MV-4-11 (cell line): ENCODE data around the gene SAP30L.

Experiments used
- DNase-seq: peaks from one replicate; lab custom pipeline; 2025; lab: John Stamatoyannopoulos, UW

The SAP30L gene, protein sequence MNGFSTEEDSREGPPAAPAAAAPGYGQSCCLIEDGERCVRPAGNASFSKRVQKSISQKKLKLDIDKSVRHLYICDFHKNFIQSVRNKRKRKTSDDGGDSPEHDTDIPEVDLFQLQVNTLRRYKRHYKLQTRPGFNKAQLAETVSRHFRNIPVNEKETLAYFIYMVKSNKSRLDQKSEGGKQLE

DNA sequence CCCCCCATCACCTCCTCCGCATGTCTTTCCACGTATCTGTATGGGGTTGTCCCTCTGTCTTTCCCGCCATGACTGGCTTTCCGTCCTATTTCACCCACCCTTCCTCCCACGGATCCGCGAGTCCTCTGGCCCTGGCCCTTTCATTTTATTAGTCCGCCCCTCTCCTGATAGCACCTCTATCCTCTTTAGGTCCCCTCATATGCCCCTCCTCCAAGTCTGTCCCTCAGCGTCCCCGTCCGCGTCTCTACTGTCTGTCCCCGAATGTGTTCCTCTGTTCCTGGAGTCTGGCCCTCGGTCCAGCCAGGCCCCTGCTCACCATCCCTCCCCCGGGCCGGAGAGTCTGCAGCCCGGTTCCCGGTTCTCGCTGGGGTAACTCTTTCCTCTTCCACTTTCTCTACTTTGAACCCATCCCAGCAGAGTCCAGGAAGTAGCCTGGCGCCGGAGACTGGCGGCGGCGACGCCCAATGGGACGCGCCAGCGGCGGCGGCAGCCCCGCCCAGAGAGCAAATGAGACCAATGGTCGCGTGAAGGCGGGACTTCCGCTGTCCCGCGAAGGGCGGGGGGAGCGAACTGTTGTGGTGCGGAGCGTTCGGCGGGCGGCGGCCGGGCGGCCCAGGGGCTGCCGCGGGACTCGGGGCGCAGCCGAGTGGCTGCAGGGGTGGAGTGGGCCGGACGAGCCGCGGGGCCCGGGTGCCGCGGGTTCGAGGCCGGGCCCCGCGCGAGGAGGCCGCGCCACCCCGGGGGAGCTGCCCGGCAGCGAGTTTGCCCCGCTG lies at the start of gene SAP30L:
Gene SAP30L, plus strand, starts transcription at position 576 of the 773 bp plus-strand sequence. CDS start 608 bp downstream, outside the sequence.
- peak; percentile 92 for DNase-seq

DNA sequence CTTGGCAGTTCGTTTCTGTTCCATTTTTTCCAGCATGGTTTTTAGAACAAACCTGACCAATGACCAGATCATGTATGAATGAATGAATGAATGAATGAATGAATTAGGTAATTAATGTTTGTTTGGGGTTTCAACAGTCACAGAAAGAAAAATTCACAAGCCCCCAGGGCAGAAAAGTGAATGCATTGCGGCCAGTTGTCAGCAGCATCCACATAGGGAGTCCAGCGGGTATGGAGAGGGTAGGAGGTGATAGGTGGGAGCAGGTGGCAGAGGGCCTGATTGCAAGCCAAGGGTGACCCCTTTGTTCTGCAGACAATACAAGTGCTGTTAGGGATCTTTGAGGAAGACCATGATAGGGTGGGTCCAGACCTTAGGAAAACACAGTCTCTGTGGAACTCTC lies 49.7 kb upstream of the SAP30L start:
- no peak for DNase-seq

DNA sequence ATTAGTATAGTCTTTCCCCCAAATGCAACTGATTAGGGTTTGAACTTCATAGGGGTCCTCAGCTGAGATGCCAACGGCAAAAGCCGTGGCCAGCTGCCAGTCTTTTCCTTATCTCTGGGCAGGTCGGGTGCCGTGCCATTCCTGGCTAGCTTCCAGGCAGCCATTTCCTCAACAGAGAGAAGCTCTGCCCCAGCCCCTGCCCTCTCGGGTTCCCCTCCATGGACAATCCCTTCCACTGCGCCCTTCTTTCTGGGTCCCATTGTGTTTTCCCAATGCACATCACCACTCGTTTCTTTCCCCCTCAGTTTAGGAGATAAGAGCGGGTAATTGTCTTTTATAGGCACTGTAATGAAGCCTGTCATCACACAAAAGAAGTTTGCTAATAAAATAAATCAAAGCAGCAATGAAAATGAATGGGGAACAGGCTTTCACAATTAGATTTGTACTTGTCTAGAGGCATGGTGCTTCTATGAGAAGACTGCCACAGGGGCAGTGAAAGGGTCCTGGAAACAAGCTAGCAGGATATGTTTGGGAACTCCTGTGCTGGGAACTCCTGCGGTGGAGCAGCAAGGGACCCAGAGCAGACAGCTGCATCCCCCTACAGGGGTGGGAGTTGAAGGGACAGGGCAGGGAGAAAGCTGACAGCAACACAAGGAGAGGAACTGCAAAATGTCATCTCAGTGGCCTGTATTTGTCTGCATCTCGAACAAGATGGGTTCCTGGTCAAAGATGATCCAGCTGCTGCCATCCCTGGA lies 48.0 kb upstream of the SAP30L start:
- DNase-seq = no peak

DNA sequence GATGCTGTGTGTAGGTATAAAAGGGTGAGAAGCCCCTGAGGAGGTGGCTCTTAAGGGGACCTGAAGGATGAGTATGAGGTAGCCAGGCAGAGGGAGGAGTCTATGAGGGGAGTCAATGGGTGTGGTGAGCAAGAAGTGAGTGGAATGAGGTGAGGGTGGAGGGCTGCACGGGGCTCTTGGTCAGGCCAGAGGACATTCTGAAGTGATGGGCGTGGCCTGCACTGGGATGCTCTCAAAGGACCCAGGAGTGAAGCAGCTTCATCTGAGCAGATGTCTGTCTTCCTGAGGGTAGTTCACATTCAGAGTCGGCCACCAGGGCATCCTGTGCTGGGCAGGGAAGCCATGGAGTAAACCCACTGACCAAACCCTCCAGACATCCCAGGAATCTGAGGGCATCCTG lies 45.1 kb upstream of the SAP30L start:
- DNase-seq = no peak

DNA sequence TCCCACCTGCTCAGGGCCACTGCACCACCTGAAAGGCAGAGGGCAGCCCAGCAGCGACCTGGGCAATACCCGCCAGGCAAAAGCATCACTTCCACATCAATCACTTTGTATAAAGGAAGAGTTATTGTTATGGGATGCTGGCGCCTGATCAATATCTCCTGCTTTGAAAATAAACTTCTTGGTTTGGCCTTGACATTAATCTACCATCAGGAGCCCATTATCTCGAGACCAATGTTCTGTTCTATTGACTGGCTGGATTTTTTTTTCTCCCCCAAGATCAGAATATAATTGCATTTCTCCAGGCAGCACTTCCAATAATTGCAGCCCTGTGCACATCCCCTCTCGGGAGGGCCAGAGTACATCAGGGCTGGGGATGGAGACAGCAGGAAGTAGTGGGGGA lies 44.4 kb upstream of the SAP30L start:
- no peak for DNase-seq

DNA sequence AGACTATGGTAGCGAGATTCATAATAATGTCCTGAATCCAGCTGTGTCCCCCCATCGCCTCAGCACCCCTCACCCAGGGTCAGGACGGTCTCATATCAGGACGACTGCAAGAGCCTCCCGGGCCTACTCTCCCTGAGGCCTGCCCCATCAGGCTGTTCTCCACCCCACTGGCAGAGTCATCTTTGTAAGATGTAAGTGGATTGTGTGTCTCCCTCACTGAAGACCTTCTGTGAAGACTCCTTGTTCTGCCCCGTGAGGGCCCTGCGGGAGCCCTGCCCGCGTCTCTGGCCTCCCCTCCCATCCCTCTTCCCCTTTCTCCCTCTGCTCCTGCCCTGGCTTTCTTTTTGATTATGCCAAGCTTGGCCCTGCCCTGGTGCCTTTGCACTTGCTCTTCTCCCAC lies 43.9 kb upstream of the SAP30L start:
- DNase-seq = no peak

DNA sequence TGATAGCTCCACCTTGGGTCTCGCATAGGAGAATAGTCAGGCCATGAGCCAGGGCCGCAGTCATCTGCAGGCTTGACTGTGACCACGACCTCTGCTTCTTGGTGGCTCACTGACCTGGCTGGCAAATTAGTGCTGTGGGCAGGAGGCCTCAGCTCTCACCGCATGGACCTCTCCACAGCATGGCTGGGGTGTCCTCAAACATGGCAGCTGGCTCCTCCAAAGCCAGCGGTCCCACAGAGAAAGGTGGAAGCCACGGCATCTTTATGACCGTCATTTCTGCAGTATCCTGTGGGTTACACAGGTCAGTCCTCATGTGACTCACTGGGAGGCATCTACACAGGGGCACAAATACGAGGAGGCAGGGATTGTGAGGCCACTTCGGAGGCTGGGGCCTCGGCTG lies 43.2 kb upstream of the SAP30L start:
- no peak for DNase-seq

DNA sequence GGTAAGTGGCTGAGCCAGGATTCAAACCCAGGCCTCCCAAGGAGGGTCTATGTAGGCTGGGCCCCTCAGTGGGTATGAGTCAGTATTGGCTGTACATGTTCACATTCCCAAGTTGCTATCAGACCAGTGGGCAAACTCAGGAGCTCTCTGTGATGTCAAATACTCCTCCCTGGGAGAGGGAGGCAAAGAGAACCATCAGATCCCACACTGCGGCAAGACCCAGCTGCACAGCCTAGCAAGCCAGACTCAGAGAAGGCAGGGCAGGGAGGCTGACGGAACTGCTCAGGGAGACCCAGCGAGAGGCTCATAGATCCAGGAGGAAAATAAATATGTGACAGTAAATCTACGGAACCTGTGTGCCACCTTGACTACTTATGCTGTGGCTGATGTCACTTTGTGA lies 42.6 kb upstream of the SAP30L start:
- DNase-seq = no peak

DNA sequence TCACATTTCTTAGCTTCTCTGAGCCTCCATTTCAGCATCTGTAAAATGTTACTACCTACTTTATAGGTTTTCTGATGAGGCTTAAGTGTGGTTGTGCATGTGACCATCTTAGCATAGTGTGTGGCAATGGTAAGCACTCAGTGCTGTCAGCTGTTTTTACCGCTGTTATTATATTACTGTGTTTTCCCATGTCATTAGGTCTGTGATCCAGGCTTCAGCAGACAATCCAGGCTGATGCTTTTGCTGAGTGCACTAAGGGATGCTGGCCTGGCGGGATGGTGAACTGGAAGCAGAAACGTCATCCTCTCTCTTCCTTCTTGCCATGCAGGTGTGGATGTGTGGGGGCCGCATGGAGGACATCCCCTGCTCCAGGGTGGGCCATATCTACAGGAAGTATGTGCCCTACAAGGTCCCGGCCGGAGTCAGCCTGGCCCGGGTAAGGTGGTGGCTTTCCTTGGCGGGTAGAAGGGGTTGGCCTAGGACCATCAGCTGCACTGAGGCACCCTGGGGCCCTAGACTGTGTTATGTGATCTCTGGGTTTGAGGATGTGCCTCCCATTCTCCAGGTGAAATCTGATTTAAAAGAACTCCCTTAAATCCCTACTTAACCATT lies 41.9 kb upstream of the SAP30L start:
- DNase-seq = no peak

DNA sequence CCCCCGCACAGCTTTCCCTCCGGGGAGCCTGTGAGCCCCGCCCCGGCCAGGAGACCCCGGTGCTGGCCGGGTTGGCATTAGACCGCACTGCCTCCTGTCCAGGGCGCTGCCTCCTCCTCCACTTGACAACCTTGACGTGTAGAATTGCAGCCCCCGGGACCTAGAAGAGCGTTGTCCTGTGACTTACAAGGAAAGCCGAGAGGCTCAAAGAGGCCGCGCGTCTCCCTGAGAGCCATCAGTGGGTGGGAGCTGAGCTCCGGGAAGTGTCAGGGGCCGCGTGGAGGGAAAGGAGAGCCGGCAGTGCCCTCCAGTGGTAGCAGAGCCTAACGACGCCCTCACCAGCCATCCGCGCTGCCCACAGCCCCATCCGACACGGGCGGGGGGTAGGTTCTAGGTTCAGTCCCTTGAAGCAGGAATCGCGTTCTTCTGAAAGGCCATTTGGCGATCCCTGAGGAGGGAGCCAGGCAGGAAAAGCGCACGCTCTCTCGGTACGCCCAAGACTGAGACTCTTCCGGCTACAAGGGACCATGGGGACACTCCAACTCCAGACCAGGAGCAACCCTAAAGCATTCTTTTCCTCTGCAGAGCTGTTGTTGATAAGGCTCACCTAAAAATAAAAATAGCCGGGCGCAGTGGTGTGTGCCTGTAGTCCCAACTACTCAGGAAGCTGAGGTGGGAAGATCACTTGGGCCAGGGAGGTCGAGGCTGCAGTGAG lies 40.6 kb upstream of the SAP30L start:
- DNase-seq = peak; percentile 39

DNA sequence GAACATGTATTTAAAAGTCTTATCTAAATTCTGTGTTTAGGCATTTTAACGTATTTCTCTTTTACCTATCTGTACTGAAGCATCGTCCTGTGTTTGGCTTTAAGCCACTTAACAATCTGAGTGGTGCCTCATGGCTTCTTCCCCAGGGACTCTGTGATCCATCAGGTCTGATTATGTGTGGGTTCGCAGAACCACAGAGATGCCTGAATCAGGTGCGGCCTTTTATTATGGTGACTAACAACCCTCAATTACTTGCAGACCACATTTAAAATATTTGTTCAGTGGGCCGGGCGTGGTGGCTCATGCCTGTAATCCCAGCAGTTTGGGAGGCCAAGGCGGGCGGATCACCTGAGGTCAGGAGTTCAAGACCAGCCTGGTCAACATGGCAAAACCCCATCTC lies 39.6 kb upstream of the SAP30L start:
- DNase-seq = no peak

DNA sequence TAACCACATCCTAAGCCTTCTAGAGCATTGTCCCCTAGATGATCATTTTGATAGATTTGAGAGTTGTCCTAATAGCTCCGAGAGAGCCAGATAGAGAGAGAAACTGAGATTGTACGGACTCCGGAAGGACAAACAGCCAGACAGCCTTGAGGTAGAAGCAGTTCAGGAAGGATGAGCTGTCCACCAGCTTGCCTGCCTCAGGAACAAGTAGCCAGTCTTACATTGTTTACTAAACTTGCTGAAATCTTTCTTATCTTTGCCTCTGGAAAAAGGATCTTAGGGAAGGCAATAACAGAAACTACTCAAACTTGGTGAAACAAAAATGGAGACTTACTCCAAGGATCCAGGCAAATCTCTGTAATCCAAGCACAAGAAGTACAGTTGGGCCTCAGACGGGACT lies 39.0 kb upstream of the SAP30L start:
- DNase-seq = no peak

DNA sequence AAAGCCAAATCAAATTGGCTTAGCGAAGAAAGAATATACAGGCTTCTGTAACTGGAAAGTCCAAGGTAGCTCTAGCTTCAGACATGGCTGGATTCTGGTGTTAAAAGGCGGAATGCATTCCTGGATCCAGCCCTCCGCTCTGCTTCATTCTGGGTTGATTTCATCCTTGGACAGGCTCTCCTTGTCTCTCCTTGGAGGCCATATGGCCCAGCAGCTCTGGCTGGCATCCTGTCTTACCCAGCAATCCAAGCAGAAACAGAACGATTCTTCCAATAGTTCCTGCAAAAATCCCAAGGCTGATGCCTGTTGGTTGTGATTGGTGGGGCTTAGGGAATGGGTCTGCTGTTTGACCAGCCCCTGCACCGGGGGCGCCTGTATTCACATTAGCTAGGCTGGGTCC lies 37.0 kb upstream of the SAP30L start:
- DNase-seq = no peak

DNA sequence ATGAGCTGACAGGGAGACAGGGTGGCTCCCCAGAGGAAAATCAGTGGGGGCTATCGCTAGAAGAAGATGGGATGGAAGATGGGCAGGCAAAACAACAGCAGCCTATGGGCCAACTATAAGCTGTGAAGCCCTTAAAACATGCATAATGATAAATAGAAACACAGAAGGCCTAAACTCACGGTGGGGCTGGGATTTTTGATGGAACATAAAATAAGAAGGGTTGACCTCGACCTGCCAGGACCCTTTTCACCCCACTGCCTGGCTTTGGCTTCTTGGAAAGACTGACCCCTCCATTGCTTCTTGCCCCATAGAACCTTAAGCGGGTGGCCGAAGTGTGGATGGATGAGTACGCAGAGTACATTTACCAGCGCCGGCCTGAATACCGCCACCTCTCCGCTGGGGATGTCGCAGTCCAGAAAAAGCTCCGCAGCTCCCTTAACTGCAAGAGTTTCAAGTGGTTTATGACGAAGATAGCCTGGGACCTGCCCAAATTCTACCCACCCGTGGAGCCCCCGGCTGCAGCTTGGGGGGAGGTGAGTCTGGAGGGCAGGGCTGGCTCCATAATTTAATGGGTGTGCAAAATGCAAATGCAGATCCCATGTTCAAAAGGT lies 36.5 kb upstream of the SAP30L start:
- DNase-seq = no peak

DNA sequence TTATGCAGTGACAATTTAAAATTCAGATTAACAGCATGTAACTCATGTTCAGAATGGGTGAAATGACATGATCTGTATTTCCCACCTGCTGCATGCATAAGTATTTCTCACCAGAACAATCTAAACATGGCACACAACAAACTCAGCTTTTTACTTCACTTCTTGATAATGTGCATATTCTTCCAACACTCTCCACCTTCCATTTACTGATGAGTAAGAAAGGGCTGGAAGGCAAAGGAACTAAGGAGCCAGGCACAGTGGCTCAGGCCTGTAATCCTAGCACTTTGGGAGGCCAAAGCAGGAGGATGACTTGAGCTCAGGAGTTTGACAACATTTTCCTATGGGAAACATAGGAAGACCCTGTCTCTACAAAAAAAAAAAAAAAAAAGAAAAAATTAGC lies 35.8 kb upstream of the SAP30L start:
- DNase-seq = no peak

DNA sequence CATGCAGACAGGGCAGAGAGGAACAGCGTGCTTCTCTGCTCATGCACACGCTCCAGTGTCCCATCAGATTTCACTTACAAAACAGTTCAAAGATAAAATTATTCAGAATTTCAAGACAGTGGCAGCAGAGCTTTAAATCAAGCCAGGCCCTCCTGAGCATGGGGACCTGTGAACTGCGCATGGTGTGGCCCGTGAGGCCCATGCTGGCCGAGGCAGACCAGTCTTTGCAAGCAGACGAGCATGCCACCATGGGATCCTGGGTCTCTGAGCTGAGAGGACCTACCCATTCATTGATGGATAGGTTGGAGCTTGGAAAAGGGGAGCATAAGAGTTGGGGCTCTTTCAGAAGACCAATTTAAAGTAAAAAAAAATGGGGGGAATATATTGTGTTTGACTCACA lies 35.0 kb upstream of the SAP30L start:
- DNase-seq = no peak

DNA sequence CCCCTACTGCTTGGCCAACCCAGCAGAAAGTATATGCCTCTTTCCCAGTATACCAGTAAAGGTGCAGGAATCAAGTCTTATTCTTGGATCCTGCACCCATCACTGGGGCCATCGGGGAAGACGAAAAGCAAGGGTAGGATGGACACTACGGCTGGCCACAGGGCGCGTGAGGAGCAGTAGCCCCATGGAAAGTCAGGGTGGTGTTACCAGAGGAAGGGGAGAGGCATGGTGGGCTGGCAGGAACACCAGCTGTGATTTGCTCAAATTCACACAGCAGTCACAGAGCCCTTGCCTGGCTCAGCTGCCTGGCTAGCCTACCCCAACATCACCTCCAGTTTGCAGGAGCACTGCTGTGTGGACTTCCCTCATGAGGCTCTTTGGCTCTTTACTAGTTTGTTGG lies 34.5 kb upstream of the SAP30L start:
- DNase-seq = no peak

DNA sequence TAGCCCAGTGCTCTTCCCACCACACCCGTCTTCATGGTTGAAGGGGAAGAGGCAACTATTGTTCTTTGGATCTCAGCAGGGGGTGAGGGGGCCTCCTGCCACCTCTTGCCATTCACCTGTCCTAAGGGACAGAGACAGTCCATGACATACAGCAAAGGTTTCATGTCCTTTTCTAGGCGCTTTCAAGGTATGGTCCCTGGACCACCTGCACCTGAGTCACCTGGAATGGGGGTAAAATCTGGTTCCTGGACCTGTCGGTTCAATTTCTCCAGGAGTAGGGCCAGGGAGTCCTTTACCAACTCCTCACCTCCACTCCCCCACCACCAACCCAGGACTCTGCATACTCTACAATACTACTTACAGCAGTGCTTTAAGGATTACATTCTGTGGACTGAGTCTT lies 33.5 kb upstream of the SAP30L start:
- no peak for DNase-seq

DNA sequence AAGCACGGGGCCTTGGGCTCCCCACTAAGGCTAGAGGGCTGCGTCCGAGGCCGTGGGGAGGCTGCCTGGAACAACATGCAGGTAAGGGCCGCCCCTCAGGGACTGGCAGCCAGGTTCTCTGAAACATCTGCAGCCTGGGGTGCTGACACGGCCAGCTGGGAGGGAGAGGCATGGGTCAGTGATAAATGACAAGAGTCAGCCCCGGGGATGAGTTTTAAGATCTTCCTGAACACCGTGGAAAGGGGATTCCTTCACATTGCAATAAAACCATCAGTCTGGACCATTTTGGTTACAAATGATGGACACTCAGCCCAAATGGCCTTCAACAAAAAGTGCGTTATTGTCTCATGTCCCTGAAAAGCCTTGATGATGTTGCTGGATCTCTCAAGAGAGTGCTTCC lies 32.9 kb upstream of the SAP30L start:
- DNase-seq = no peak

DNA sequence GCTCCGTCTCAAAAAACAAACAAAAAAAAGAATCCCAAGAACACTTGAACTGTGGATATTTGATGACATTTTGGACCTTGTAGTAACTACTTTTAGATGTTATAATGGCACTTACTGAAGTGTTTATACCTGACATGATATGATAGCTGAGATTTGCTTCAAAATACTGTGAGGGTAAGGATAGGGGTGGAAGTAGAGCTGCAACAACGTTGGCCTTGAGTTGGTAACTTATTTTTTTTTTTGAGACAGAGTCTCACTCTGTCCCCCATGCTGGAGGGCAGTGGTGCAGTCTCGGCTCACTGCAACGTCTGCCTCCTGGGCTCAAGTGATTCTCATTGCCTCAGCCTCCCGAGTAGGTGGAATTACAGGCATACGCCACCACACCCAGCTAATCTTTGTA lies 30.7 kb upstream of the SAP30L start:
- no peak for DNase-seq

DNA sequence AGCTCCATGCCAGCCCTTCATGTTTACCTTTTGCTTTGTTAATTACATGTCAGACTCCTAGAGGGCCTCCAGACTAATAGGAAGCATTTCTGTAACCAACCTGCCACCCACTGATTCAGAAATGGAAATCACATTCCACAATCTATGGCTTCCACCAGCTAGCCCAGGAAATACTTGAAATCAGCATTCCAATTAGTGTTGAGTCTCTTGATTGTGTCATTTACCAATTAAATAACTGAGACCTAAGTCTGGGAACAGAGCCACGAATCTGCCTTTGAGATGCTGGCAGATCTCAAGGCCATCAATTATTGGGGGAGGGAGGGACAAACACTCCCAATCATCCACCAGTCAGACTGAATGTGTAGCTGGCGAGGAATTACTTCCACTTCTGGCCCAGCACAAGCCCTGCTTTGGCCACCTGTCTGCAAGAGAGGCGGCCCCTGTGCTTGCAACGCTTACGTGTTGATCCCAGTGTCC lies 27.4 kb upstream of the SAP30L start:
- DNase-seq = no peak

DNA sequence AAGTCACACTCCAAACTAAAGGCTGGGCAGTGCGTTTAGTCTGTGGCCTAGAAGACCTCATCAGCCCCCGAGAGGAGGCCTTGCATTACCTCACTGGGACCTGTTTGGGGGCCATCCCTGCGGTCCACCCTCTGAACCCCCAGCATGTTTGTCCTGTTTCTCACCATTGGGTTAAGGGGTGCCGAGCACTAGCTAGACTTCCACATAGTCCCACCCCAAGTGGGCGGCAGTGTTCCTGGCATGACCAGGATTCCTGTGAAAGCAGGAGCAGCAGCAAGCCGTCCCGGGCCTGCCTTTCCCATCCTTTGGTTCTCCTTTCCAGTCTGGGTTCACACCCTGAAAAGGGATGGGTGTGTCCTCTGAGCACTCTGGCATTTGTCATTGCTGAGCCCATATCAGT lies 26.6 kb upstream of the SAP30L start:
- no peak for DNase-seq
